Activated CD8-positive, alpha-beta T cell treated with anti-CD3 and anti-CD28 coated beads for 36 hours (primary cell): ENCODE results near the gene TRAPPC4. TPM values are rescaled to one million over a fixed set of nuclear protein-coding genes. Genes with fewer than 3 reads are reported as not detected.

Experiments
- ATAC-seq: fragments of 200-7000 bp; cut with Tn5 transposase; one replicate; pipeline ENCODE4 v1.10.0; 2021; ENCODE audit warnings: mild to moderate bottlenecking, moderate library complexity
- CTCF ChIA-PET: fragments of 350-600 bp; sonication (Branson Sonifier 250); formaldehyde crosslinking; loops from one replicate; lab custom pipeline; 2021; ENCODE audit warnings: antibody characterized with exemption; lab: Charles Lee
- POLR2A ChIA-PET: fragments of 350-600 bp; sonication (Branson Sonifier 250); formaldehyde crosslinking; loops from one replicate; lab custom pipeline; 2021; ENCODE audit warnings: antibody characterized with exemption; lab: Charles Lee
- DNase-seq: peaks from one replicate; pipeline ENCODE4 v3.0.0-alpha.2; 2020
- H3K27ac Mint-ChIP-seq: one replicate; pipeline ENCODE4 v1.8.0; 2021; ENCODE audit warnings: mild to moderate bottlenecking, mixed read lengths
- H3K27me3 Mint-ChIP-seq: one replicate; pipeline ENCODE4 v1.8.0; 2021; ENCODE audit warnings: mixed read lengths
- H3K36me3 Mint-ChIP-seq: one replicate; pipeline ENCODE4 v1.8.0; 2021; ENCODE audit warnings: low read depth, mixed read lengths
- H3K4me1 Mint-ChIP-seq: one replicate; pipeline ENCODE4 v1.8.0; 2021; ENCODE audit warnings: low read depth, mixed read lengths
- H3K4me3 Mint-ChIP-seq: one replicate; pipeline ENCODE4 v1.8.0; 2021; ENCODE audit warnings: mild to moderate bottlenecking, moderate library complexity, mixed read lengths
- H3K9me3 Mint-ChIP-seq: one replicate; pipeline ENCODE4 v1.8.0; 2021; ENCODE audit warnings: mixed read lengths
- intact Hi-C: fragments of 100-400 bp; cut with micrococcal nuclease; formaldehyde crosslinking; loops from one replicate; pipeline ENCODE4 v1.10.0; 2022
- total RNA-seq, 2 experiments: library from RNA; stranded (reverse); gene quantifications; one replicate each; pipeline ENCODE4 v1.2.3, GENCODE V29; 2021
- TF ChIP-seq, protein P1 (sequence below): fragments of 200-600 bp; IDR thresholded peaks from one replicate; pipeline ENCODE4 v1.8.0; 2022; ENCODE audit warnings: antibody characterized with exemption, mild to moderate bottlenecking

TRAPPC4 gene
- total RNA-seq, 2 experiments from 2014 or later, result 69.5 to 71.4 TPM

DNA sequence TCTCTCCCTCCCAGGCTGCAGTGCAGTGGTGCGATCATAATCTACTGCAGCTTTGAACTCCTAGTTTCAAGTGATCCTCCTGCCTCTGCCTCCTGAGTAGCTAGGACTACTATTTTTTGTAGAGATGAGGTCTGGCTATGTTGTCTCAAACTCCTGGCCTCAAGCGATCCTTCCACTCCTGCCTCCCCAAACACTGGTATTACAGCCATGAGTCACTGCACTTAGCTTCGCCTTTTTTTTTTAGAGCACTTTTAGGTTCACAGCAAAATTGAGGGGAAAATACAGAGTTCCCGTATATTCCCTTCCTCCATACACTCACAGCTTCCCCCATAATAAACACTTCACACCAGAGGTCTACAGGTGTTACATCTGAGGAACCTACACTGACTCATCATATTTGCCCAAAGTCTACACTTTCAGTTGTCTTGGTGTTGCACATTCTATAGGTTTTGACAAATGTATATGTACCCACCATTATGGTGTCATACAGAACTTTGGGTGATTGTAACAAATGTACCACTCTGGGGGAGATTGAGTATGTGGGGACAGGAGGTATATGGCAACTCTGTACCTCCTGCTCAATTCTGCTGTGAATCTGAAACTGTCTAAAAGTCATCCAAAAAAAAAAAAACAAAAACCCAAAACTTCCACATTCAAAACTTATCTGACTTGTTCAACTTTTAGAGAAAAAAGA lies 23.4 kb downstream of the TRAPPC4 start:
- intact Hi-C loops, result no loop called here
- peak; percentile 74 for ATAC-seq
- Mint-ChIP-seq H3K4me3 (no peak overlapping the region), H3K27me3 (no peaks in the 10 kb centered on the region), H3K27ac (peak overlapping the region; percentile 58), H3K36me3 (peaks cover 9% of the 10 kb centered on the region), H3K9me3 (no peaks in the 10 kb centered on the region), H3K4me1 (peaks cover 7% of the 10 kb centered on the region)
- DNase-seq, result no peak
- CTCF ChIA-PET, result interaction anchor here (0.6 to 2.1 kb wide), 2 partner anchors 11 to 246 kb away, joined by 3 to 6 read pairs; no protein-coding TSS in a partner anchor
- POLR2A ChIA-PET, result interaction anchor here (0.7 to 1.7 kb wide), 3 partner anchors 11 to 26 kb away, joined by 3 to 9 read pairs (median 4); no protein-coding TSS in a partner anchor
- TF ChIP-seq, protein P1, sequence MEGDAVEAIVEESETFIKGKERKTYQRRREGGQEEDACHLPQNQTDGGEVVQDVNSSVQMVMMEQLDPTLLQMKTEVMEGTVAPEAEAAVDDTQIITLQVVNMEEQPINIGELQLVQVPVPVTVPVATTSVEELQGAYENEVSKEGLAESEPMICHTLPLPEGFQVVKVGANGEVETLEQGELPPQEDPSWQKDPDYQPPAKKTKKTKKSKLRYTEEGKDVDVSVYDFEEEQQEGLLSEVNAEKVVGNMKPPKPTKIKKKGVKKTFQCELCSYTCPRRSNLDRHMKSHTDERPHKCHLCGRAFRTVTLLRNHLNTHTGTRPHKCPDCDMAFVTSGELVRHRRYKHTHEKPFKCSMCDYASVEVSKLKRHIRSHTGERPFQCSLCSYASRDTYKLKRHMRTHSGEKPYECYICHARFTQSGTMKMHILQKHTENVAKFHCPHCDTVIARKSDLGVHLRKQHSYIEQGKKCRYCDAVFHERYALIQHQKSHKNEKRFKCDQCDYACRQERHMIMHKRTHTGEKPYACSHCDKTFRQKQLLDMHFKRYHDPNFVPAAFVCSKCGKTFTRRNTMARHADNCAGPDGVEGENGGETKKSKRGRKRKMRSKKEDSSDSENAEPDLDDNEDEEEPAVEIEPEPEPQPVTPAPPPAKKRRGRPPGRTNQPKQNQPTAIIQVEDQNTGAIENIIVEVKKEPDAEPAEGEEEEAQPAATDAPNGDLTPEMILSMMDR, result no peak

- intact Hi-C loops, result no loop called here
- no peak for DNase-seq
- ChIA-PET POLR2A (interaction anchor here (1.5 to 4.1 kb wide), 2 partner anchors 13 to 27 kb away, joined by 4 to 26 read pairs; partner anchors contain the start of gene HYOU1), CTCF (interaction anchor here (1.9 kb wide), 1 partner anchor 11 kb away, joined by 6 read pairs; no protein-coding TSS in a partner anchor)
- H3K27me3 Mint-ChIP-seq, result no peaks in the 10 kb centered on the region
- TF ChIP-seq, protein P1, result no peak
- no peaks in the 10 kb centered on the region for H3K9me3 Mint-ChIP-seq
- H3K4me1 Mint-ChIP-seq, result peaks cover 7% of the 10 kb centered on the region
- ATAC-seq, result no peak
- H3K27ac Mint-ChIP-seq, result no peak overlapping the region
- peaks cover 16% of the 10 kb centered on the region for H3K36me3 Mint-ChIP-seq
- H3K4me3 Mint-ChIP-seq, result no peak overlapping the region
Measured at GRCh38 chr11:119042927-119043326, 24.4 kb downstream of the TRAPPC4 start.

GRCh38 chr11:119044708-119045107 lies 26.1 kb downstream of the TRAPPC4 start:
- ChIA-PET CTCF (interaction anchor here (0.7 to 1.5 kb wide), 5 partner anchors 10 to 74 kb away, joined by 3 to 5 read pairs (median 4); no protein-coding TSS in a partner anchor), POLR2A (interaction anchor here (1.1 to 4.1 kb wide), 3 partner anchors 11 to 50 kb away, joined by 3 to 26 read pairs (median 3); partner anchors contain the start of genes HYOU1 and VPS11)
- Mint-ChIP-seq H3K27ac (no peak overlapping the region), H3K27me3 (no peaks in the 10 kb centered on the region), H3K36me3 (peaks cover 29% of the 10 kb centered on the region), H3K4me3 (no peak overlapping the region), H3K9me3 (no peaks in the 10 kb centered on the region), H3K4me1 (peaks cover 7% of the 10 kb centered on the region)
- ATAC-seq, result no peak
- intact Hi-C loops, result no loop called here
- TF ChIP-seq, protein P1, result peak; percentile 35
- no peak for DNase-seq

DNA sequence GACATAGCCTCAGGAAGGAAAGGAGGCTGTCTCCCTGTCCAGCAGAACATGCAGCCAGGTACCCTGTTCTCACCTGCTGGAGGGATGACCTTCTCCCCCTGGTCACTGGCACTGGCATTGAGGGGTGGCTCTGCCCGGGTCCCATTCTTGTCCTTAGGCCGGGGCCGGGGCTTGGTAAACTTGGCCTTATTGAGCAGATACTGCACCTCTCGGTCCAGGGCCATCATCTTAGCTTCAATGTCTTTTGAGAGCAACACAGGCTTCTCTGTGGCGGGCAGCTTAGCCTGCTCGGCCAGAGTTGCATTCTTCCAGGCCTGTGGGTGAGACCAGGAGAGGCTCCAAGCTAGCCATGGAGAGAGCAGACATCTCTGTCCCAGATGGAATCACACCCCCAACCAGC lies 27.9 kb downstream of the TRAPPC4 start:
- intact Hi-C loops, result no loop called here
- CTCF ChIA-PET, result no interaction called here
- ATAC-seq (no peak), DNase-seq (no peak)
- Mint-ChIP-seq H3K4me3 (no peak overlapping the region), H3K27me3 (no peaks in the 10 kb centered on the region), H3K27ac (no peak overlapping the region), H3K4me1 (peaks cover 13% of the 10 kb centered on the region), H3K9me3 (no peaks in the 10 kb centered on the region), H3K36me3 (peaks cover 40% of the 10 kb centered on the region)
- POLR2A ChIA-PET, result interaction anchor here (0.8 to 4.1 kb wide), 4 partner anchors 9 to 35 kb away, joined by 3 to 26 read pairs (median 7); partner anchors contain the start of gene HYOU1
- TF ChIP-seq, protein P1, result no peak

DNA sequence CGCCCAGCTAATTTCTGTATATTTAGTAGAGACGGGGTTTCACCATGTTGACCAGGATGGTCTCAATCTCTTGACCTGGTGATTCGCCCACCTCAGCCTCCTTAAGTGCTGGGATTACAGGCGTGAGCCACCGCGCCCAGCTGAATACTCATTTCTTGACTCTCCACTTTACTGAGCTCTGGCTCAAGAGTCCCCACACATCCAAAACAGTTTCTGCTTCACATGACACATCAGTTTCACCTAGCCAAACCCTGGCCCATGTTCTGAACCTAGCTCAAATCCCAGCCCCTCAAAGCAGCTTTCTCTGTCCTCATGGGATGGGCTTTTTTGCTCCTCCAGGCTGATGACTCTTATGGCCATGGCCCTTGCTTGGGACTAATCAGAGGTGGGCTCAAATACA lies 28.6 kb downstream of the TRAPPC4 start:
- TF ChIP-seq, protein P1, result no peak
- intact Hi-C loops, result no loop called here
- CTCF ChIA-PET, result interaction anchor here (1.2 to 2.0 kb wide), 2 partner anchors 9 to 16 kb away, joined by 6 to 7 read pairs; partner anchors contain the start of gene SLC37A4

More for the DNA sequence above, 28.6 kb downstream of the TRAPPC4 start:
- Mint-ChIP-seq H3K27ac (no peak overlapping the region), H3K36me3 (peaks cover 44% of the 10 kb centered on the region), H3K4me3 (no peak overlapping the region), H3K4me1 (peaks cover 12% of the 10 kb centered on the region), H3K27me3 (no peaks in the 10 kb centered on the region), H3K9me3 (no peaks in the 10 kb centered on the region)
- ATAC-seq, result no peak
- POLR2A ChIA-PET, result interaction anchor here (1.0 to 2.0 kb wide), 4 partner anchors 9 to 48 kb away, joined by 3 to 10 read pairs (median 6); partner anchors contain the start of gene HYOU1
- no peak for DNase-seq
